ENCODE measurements around the gene FAM53A. TPM values are rescaled to one million over a fixed set of nuclear protein-coding genes. Genes with fewer than 3 reads are reported as not detected.
A peak's percentile ranks its signal among the peaks of the same experiment; 100 is the strongest.

Gene FAM53A
- total RNA-seq, 2 donors from 2014 or later, result 0.66 to 2.3 TPM

GRCh38 chr4:1728061-1728980 lies 44.2 kb upstream of the FAM53A start:
- DNase-seq, result peak in 2 of 4 donors; percentile 60 to 63
- H3K9me3 ChIP-seq, result no peaks in the 10 kb centered on the region
- ATAC-seq, result peak; percentile 10
- TF ChIP-seq CTCF (IDR thresholded peaks at IDR 0.05) (peak in 2 of 7 experiments; percentile 16 to 19), POLR2A (IDR thresholded peaks at IDR 0.05) (no peak)
- intact Hi-C loops (cut with DNase I), result loop anchor here (5.0 kb wide), 1 partner anchor 36 kb away; no protein-coding TSS in a partner anchor
- H3K27ac ChIP-seq, result peak overlapping the region in 3 of 4 donors; percentile 62 to 73 (median 67)
- 72 to 81% methylated on average over 20 to 31 of the region's 31 CpGs for WGBS, 2 donors
- no peaks in the 10 kb centered on the region for H3K36me3 ChIP-seq (replicated peaks in 1 of 2; ENCODE audit: insufficient read depth in 1 of 2, low read depth in 2 of 2)
- peaks cover 34% of the 10 kb centered on the region for H3K4me1 ChIP-seq
- H3K4me3 ChIP-seq, result no peak overlapping the region
- no peaks in the 10 kb centered on the region for H3K27me3 ChIP-seq

DNA sequence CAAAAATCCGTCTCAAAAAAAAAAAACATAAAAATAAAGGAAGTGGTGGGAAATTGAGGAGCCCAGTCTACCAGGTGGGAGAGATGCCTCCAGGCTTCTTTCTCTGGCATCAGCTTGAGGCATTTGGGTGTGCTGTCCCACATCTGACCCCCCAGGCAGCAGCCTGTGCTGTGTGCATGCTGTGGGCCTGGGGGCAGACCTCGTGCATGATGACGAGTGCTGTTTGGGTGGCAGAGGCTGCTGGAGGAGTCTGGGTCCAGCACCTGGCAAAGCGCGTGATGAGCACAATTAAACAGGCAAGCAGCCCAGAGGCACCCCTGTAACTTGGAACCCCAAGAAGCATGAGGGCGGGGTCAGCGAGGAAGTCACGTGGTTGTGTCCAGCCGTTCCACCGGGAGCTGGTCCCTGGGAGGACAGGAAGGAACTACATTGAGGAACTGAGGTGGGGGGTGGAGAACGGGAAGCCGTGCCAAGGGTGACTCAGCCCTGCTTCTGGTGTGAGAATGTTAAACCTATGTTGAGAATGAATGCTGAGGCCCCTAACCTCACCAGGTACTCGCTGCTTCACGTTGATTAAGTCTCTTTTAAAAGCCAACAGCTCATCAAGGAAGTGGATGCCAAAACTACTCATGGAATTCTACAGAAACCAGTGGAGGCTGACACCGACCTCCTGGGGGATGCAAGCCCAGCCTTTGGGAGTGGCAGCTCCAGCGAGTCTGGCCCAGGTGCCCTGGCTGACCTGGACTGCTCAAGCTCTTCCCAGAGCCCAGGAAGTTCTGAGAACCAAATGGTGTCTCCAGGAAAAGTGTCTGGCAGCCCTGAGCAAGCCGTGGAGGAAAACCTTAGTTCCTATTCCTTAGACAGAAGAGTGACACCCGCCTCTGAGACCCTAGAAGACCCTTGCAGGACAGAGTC lies 43.3 kb upstream of the FAM53A start:
- peak overlapping the region in 3 of 4 donors; percentile 62 to 73 (median 67) for H3K27ac ChIP-seq
- H3K4me1 ChIP-seq, result peaks cover 34% of the 10 kb centered on the region
- H3K4me3 ChIP-seq, result no peak overlapping the region
- no peaks in the 10 kb centered on the region for H3K36me3 ChIP-seq (replicated peaks in 1 of 2; ENCODE audit: insufficient read depth in 1 of 2, low read depth in 2 of 2)
- ATAC-seq (peak; percentile 46), DNase-seq (peak in 3 of 4 donors; percentile 48 to 80 (median 69))
- no peaks in the 10 kb centered on the region for H3K27me3 ChIP-seq
- WGBS, 2 donors, result 56 to 58% methylated on average over 17 to 18 of the region's 18 CpGs
- intact Hi-C loops (cut with DNase I), result loop anchor here (5.0 kb wide), 1 partner anchor 35 kb away; no protein-coding TSS in a partner anchor
- TF ChIP-seq POLR2A (IDR thresholded peaks at IDR 0.05) (no peak), CTCF (IDR thresholded peaks at IDR 0.05) (no peak)
- H3K9me3 ChIP-seq, result no peaks in the 10 kb centered on the region

DNA sequence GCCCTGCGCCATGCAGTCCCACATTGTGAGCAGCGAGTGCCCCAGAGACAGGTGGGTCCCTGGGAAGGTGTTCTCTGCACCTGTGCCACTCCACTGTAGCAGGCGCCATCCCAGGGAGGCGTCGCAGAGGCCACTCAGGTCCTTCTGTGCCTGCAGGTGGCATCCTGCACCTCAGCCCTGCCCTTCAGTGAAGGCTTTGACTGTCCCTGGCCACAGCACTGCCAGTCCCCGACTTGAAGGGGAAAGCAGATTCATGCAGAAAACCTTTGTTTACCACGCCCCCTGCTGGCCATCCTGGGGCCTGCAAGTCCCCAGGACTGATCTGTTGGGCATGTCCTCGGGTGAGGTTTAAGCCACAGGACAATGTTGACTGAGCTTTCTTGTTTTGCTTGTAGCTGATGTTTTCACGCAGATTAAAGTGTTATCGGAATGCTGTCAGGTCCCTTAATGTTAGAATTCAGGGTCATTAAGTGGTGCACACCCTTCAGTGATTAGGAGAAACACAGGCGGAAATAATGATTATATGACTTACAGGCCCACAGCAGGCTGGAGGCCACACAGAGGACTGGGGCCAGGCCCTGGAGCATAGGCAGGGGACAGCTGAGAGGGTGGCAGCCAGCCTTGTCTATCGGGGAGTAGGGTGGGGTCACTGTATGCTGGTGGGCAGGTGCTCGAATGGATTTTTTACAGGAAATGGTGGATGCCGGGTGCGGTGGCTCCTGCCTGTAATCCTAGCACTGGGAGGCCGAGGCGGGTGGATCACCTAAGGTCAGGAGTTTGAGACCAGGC lies 42.2 kb upstream of the FAM53A start:
- TF ChIP-seq POLR2A (IDR thresholded peaks at IDR 0.05) (no peak), CTCF (IDR thresholded peaks at IDR 0.05) (peak; percentile 91 to 99 (median 95))
- peak; percentile 68 for ATAC-seq
- peak overlapping the region in 3 of 4 donors; percentile 14 to 73 (median 67) for H3K27ac ChIP-seq
- intact Hi-C loops (cut with DNase I), result loop anchor here (5.0 kb wide), 1 partner anchor 34 kb away; no protein-coding TSS in a partner anchor
- WGBS, 2 donors, result 47 to 64% methylated on average over 11 to 17 of the region's 17 CpGs
- no peaks in the 10 kb centered on the region for H3K27me3 ChIP-seq
- peaks cover 43% of the 10 kb centered on the region for H3K4me1 ChIP-seq
- no peaks in the 10 kb centered on the region for H3K36me3 ChIP-seq (replicated peaks in 1 of 2; ENCODE audit: insufficient read depth in 1 of 2, low read depth in 2 of 2)
- no peak overlapping the region for H3K4me3 ChIP-seq
- H3K9me3 ChIP-seq, result no peaks in the 10 kb centered on the region
- peak; percentile 91 to 97 (median 94) for DNase-seq

DNA sequence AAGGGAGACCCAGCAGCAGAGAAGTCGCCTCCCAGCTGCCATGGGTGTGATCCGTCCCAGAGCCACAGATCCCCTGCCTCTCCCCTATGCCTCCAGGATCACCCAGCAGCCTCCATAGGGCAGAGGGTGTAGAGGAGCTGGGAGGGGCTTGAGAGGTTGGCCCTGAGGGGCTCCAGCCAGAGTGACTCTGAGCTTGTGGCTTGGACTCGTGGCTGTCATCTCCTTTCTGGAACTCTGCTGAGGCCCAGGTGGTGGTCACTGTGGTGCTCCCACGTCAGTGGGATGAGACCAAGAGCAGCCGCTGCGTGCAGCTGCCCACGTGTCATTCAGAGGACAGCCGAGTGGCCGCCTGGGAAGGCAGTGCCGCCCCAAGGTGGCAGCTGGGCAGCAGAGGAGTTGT lies 41.4 kb upstream of the FAM53A start:
- WGBS, 2 donors, result 94 to 100% methylated on average over 2 to 10 of the region's 10 CpGs
- H3K4me1 ChIP-seq, result peaks cover 43% of the 10 kb centered on the region
- H3K27ac ChIP-seq, result no peak overlapping the region
- no peak for TF ChIP-seq POLR2A (IDR thresholded peaks at IDR 0.05)
- no peak for TF ChIP-seq CTCF (IDR thresholded peaks at IDR 0.05)
- H3K9me3 ChIP-seq, result no peaks in the 10 kb centered on the region
- intact Hi-C loops (cut with DNase I), result loop anchor here (5.0 kb wide), 1 partner anchor 33 kb away; no protein-coding TSS in a partner anchor
- H3K4me3 ChIP-seq, result no peak overlapping the region
- DNase-seq (no peak), ATAC-seq (no peak)
- H3K27me3 ChIP-seq, result no peaks in the 10 kb centered on the region
- H3K36me3 ChIP-seq (replicated peaks in 1 of 2; ENCODE audit: insufficient read depth in 1 of 2, low read depth in 2 of 2), result no peaks in the 10 kb centered on the region
